ENCODE results near the gene DNAJC7. TPM values are rescaled to one million over a fixed set of nuclear protein-coding genes. Genes with fewer than 3 reads are reported as not detected.
A peak's percentile ranks its signal among the peaks of the same experiment; 100 is the strongest.
"Not testable (repeated sequence)": the region's sequence is repeated elsewhere in the genome, so short reads cannot be mapped to it uniquely, and the experiment has no call there.

DNAJC7 gene
- total RNA-seq, 3 donors from 2014 or later (not counting 1 experiment from before 2014, with no cell fraction given): 123 to 159 (median 149) TPM

- DNase-seq: no peak
- peaks cover 0 to 2% of the 10 kb centered on the region in 2 donors for H3K9me3 Mint-ChIP-seq
- H3K4me3 Mint-ChIP-seq: peak overlapping the region; percentile 99
- no peaks in the 10 kb centered on the region for H3K27me3 Mint-ChIP-seq (ENCODE audit: low read depth in 2 of 2)
- Histone ChIP-seq H3K36me3 (ENCODE audit: control insufficient read depth, insufficient read depth, low read length) (peaks cover 8% of the 10 kb centered on the region), H3K4me1 (ENCODE audit: control insufficient read depth, insufficient read depth, low read length) (peaks cover 46% of the 10 kb centered on the region), H3K27me3 (ENCODE audit: control insufficient read depth, insufficient read depth, low read length) (no peaks in the 10 kb centered on the region), H3K9me3 (ENCODE audit: control insufficient read depth, insufficient read depth, low read length) (no peaks in the 10 kb centered on the region), H3K4me3 (ENCODE audit: low read length) (peak overlapping the region; percentile 99), H3K27ac (ENCODE audit: low read length) (peak overlapping the region; percentile 98)
- no peak for TF ChIP-seq CTCF (IDR thresholded peaks at IDR 0.05)
- no peaks in the 10 kb centered on the region for H3K36me3 Mint-ChIP-seq
- H3K4me1 Mint-ChIP-seq: peaks cover 78 to 79% of the 10 kb centered on the region in 2 donors
- WGBS (ENCODE audit: insufficient coverage): 12% methylated on average over 11 of the region's 11 CpGs
- intact Hi-C loops (cut with micrococcal nuclease): loop anchor here (1.0 kb wide), 1 partner anchor 52 kb away; the partner anchor contains the start of gene CNP
- H3K27ac Mint-ChIP-seq: peak overlapping the region; percentile 96 to 99
- ATAC-seq: peak in 1 of 3 donors; percentile 3
These were observed 594 bp upstream of the DNAJC7 start for GRCh38 chr17:42017866-42018200.

GRCh38 chr17:42016411-42016831, 818 bp downstream of the DNAJC7 start:
- ATAC-seq (no peak), DNase-seq (peak in 1 of 2 donors; percentile 42)
- Histone ChIP-seq H3K4me3 (ENCODE audit: low read length) (peak overlapping the region; percentile 99), H3K27ac (ENCODE audit: low read length) (peak overlapping the region; percentile 98), H3K27me3 (ENCODE audit: control insufficient read depth, insufficient read depth, low read length) (no peaks in the 10 kb centered on the region), H3K4me1 (ENCODE audit: control insufficient read depth, insufficient read depth, low read length) (peaks cover 46% of the 10 kb centered on the region), H3K9me3 (ENCODE audit: control insufficient read depth, insufficient read depth, low read length) (no peaks in the 10 kb centered on the region), H3K36me3 (ENCODE audit: control insufficient read depth, insufficient read depth, low read length) (no peaks in the 10 kb centered on the region)
- 5% methylated on average over 12 of the region's 12 CpGs for WGBS (ENCODE audit: insufficient coverage)
- H3K4me3 Mint-ChIP-seq: peak overlapping the region; percentile 99
- TF ChIP-seq CTCF (IDR thresholded peaks at IDR 0.05): no peak
- intact Hi-C loops (cut with micrococcal nuclease): no loop called here
- peak overlapping the region; percentile 96 to 99 for H3K27ac Mint-ChIP-seq
- H3K36me3 Mint-ChIP-seq: no peaks in the 10 kb centered on the region
- no peaks in the 10 kb centered on the region for H3K27me3 Mint-ChIP-seq (ENCODE audit: low read depth in 2 of 2)
- peaks cover 82 to 85% of the 10 kb centered on the region in 2 donors for H3K4me1 Mint-ChIP-seq
- peaks cover 0 to 2% of the 10 kb centered on the region in 2 donors for H3K9me3 Mint-ChIP-seq

GRCh38 chr17:42013740-42014139, 3.5 kb downstream of the DNAJC7 start:
- peaks cover 80 to 87% of the 10 kb centered on the region in 2 donors for H3K4me1 Mint-ChIP-seq
- H3K27ac ChIP-seq (ENCODE audit: low read length); H3K9me3 Mint-ChIP-seq; ATAC-seq; H3K27me3 Mint-ChIP-seq (ENCODE audit: low read depth in 2 of 2); intact Hi-C loops (cut with micrococcal nuclease); H3K9me3 ChIP-seq (ENCODE audit: control insufficient read depth, insufficient read depth, low read length); H3K4me3 ChIP-seq (ENCODE audit: low read length); DNase-seq; H3K4me3 Mint-ChIP-seq; H3K27me3 ChIP-seq (ENCODE audit: control insufficient read depth, insufficient read depth, low read length); H3K36me3 ChIP-seq (ENCODE audit: control insufficient read depth, insufficient read depth, low read length); H3K36me3 Mint-ChIP-seq: not testable (repeated sequence)
- H3K4me1 ChIP-seq (ENCODE audit: control insufficient read depth, insufficient read depth, low read length): peaks cover 41% of the 10 kb centered on the region
- 98% methylated on average over 12 of the region's 12 CpGs for WGBS (ENCODE audit: insufficient coverage)
- H3K27ac Mint-ChIP-seq: peak overlapping the region in 1 of 2 donors; percentile 56

GRCh38 chr17:42012363-42012762, 4.9 kb downstream of the DNAJC7 start:
- not testable (repeated sequence) for H3K27ac ChIP-seq (ENCODE audit: low read length); H3K9me3 Mint-ChIP-seq
- H3K4me1 Mint-ChIP-seq: peaks cover 68 to 74% of the 10 kb centered on the region in 2 donors

More at GRCh38 chr17:42012363-42012762, 4.9 kb downstream of the DNAJC7 start:
- H3K36me3 ChIP-seq (ENCODE audit: control insufficient read depth, insufficient read depth, low read length); H3K4me3 Mint-ChIP-seq; H3K27ac Mint-ChIP-seq; H3K27me3 ChIP-seq (ENCODE audit: control insufficient read depth, insufficient read depth, low read length); H3K27me3 Mint-ChIP-seq (ENCODE audit: low read depth in 2 of 2); H3K36me3 Mint-ChIP-seq; intact Hi-C loops (cut with micrococcal nuclease); DNase-seq; H3K4me3 ChIP-seq (ENCODE audit: low read length); ATAC-seq; H3K9me3 ChIP-seq (ENCODE audit: control insufficient read depth, insufficient read depth, low read length): not testable (repeated sequence)
- H3K4me1 ChIP-seq (ENCODE audit: control insufficient read depth, insufficient read depth, low read length): peaks cover 30% of the 10 kb centered on the region
- 93% methylated on average over 4 of the region's 4 CpGs for WGBS (ENCODE audit: insufficient coverage)

All from natural killer cell (primary cell).